D341Med (cell line): ENCODE measurements around the gene GGNBP2.

Experiments
- DNase-seq: peaks from one replicate; pipeline ENCODE4 v3.0.0; 2012; ENCODE audit warnings: low spot score

The GGNBP2 gene

DNA sequence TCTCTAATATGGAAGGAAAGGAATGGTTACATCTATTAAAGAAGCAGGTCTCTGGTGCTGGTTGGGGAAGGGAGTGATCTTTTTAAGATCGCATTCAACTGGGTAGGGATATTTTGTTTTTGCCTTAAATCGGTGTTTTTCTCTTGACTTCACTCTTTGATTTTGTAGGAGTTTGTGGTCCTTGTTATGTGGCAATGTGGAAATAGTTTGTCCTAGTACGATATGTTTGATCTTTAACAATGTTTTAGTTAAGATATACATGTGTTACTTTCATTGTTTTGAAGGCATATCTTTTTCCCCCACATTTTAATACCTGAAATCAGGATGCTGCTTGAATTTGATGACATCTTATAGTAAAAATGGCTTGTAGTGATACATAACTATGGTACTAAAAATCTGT, 8.7 kb downstream of the GGNBP2 start:
- no peak for DNase-seq

DNA sequence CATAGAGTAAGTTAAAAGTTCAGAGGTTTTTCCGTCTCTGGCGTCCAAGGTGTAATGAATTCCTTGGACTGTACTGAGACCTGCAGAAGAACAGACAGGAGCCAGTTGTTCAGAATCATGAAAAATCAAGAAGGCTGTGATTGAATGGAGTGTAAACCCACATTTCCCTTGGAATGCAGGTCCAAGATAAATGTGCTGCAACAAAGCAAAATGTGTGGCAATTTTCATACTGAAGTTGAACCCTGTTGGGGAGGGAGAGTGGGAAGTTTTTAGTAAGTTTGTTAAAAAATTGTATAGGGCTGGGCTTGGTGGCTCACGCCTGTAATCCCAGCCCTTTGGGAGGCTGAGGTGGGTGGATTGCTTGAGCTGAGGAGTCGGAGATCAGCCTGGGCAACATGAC, 21.4 kb downstream of the GGNBP2 start:
- DNase-seq, result no peak

DNA sequence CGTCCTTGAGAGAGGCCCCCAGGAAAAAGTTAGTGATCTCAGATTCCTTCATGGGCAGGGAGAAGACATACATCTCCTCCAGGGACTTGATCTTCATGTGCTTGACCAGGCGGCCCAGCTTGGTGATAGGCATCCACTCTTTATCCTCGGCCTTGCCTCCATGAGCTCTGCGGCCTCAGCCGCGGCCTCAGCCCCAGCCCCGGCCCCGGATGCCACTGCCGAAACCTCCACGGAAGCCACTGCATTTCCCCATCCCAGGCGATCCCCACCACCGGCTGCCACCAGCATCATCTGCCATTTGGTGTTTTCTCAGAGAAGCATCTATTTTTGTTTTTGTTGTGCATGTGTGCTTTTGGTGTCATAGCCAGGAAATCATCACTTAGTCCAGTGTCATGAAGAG, 30.3 kb downstream of the GGNBP2 start:
- DNase-seq, result no peak

DNA sequence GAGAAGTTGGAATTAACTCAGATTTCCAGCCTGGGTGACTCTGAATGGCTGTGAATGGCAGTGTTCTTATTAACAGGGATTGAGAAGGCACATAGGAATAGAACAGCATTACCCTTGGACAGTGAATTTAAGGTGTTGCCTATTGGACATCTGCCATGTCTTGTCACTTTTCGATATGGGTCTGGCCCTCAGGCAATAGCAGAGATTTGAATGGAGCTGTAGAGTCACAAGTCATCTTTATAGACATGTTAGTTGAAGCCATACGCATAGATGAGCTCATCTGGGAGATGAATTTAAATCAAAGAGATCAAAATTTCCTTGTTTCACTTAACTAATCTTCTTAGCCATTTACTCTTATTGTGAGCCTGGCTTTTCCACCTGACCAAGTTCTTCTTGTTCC, 32.1 kb downstream of the GGNBP2 start:
- no peak for DNase-seq

DNA sequence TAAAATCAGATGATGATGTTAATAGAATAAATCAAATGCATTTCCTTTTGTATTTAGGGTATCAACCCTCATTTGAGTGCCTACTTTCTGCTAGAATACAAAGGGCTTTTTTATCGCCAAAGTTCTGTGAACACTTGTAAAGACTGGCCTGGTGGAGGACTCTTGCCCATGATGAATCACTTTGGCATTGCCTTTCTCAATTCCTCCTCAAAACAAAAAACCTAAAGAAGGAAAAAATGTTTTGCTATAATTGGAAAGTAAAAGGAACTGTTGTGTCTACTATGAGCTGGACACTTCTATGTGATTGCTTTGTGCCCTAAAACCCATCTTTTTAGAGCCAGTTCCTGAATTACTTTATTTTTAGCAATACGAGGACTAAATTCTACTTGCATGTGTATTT, 34.0 kb downstream of the GGNBP2 start:
- no peak for DNase-seq

DNA sequence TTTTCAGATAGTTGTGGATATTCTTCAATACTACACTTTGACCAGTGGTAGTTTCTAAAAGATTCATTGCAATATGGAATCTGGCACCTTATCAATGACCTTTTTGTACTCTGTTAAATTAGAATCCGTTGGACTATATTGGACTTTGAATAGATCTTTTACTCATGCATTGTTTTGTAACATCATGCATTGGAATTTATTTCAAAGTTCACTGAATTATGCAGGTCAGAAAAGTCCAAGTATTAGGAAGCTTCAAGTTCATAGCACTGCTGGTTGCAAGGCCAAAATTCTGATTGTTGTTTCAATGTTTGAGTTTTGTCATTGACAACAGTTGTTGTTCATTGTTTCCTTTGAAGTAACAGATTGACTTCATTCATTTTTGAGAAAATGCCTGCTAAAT, 39.1 kb downstream of the GGNBP2 start:
- DNase-seq, result no peak

DNA sequence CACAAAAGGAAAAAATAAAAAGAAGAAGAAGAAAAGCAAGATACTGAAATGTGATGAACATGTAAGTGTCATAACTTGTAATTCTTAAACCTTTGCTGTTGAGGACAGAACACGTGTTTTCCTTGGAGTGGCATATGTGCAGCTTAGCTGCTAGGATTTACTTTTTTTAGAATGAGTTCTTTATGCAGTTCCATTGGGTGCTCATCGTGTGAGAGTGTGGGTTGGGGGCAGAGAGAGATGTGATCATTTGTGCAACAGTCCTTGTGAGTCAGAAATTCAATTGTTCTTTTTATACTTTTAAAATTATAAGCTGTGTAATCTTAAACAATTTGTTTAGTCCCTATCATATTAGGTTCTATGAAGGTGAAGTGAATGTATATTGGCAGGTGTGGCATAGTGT, 41.4 kb downstream of the GGNBP2 start:
- DNase-seq, result no peak

DNA sequence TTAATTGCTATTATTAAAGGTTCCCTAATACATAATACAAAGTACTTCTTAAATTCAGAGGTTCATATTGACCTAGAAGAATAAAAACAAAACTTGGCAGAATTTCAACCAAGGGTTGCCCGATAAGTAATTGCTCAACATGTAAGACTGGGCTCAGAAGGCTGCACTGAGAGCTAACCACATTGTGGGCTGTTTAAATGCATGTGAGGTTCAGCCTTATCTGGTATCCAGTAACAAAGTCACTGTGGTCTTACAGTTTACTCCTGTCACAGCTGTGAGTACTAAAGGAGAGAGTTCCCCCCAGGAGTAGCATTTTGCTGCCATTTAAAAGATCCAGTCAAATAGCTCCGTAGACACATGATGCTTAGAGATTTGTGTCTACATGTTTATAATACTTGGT, 45.4 kb downstream of the GGNBP2 start:
- no peak for DNase-seq

DNA sequence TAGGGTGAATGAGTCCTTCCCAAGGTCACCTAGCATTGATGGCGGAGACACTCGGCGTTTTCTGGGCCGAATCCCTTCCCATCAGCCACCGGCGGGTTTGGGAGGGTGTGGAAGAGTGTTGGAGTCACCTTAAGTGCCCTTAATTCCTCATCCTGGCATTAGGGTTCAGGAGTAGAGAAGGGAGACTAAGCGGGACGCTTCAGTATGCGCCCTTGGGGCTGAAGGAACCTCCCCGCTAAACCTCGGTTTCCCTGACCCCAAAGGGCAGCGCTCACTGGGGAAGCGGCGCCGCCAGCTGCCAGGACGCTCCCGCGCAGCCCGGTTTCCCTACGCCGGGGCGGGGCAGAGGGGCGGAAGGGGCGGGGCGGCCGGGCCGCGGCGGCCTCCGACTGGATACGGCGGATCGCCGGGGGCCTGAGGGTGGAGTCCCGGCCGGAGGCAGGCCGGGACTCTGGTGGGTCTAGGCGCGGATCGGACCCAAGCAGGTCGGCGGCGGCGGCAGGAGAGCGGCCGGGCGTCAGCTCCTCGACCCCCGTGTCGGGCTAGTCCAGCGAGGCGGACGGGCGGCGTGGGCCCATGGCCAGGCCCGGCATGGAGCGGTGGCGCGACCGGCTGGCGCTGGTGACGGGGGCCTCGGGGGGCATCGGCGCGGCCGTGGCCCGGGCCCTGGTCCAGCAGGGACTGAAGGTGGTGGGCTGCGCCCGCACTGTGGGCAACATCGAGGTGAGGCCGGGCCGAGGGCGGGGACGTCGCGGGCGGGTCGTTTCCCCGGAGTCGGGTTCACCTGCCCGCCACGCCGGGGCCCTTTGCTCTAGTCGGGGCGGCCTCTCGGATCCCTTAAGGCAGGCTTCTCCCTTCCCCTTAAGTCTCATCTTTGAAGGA, 47.0 kb downstream of the GGNBP2 start, which contains the start of gene DHRS11:
DHRS11 (plus strand) TSS at position 446 of the 882 bp plus-strand sequence; CDS start at position 577, 131 bp downstream.
- DNase-seq, result peak; percentile 99

DNA sequence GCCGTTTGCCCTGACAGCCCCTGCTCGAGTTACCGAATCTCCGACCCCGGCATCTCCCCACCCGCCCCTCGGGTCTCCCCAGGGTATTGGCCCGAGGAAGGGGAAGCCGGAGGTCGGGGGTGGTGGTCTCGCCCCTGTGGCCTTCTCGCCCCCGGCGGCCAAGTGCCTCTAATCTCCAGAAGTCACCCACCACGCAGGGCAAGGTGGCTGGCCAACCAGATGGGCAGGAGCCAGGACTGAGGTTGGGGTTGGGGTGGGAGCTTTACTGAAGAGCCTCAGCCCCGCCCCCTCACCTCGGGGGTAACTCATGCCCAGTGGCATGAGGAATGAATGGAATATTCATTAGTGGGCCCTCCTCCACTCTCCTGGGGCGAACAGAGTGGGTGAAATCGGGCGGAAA, 47.6 kb downstream of the GGNBP2 start:
- DNase-seq, result peak; percentile 72

DNA sequence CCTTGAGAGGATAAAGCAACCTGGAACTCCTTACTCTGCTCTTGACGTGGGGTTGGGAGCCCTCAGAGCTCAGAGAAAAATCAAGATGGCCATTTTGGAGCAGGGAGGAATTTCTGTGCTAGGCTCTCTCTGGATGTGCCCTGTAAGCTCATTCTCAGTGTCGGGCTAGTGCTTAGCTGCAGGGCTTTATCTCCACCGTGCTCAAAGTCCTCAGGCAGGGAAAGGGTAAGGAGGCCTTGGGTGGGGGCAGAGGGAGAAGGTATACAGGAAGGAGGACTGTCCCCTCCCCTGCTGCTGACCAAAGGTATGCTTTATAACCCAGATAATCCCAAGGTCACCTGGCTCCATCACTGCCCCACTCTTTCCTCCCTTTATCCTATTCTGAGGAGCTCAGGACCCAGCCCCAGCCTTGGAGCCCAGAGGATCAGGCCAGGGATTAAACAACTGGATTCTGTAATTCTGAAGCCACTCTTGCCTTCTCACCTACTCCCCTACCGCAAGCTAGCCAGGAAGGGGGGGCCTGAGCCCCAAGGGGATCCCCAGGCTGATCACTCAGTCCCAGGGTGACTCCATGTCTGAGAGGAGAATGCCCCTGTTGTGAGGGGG, 48.1 kb downstream of the GGNBP2 start:
- DNase-seq, result no peak

DNA sequence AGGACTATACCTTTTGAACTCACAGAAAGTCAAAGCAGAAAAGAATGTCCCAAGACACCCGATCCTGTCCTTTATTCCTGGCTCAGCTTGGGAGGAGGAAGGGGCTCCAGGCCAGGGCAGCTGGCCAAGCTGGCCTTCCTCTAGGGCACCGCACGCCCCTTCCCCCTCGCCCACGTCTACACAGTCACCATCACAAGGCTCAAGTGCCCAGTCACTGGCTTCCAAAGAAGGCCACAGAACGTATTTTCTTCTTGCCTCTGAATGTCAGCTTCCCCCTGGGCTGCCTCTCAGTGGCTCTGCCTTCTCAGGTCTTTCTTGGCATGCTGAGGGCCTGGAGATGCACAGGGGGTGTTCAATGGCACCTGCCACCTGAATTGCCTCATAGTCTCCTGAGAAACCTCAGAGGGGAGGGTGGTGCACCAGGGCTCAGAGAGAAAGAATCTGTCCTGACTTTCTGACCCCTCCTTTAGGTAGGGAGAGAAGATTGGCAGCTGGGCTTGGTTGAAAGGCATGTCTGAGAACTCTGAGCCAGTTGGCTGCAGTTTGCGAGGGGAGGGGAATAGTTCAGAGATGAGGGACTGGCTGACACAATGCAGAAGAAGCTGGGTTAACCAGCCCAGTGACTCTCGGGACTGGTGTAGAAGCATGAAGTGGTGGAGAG, 49.1 kb downstream of the GGNBP2 start:
- no peak for DNase-seq

DNA sequence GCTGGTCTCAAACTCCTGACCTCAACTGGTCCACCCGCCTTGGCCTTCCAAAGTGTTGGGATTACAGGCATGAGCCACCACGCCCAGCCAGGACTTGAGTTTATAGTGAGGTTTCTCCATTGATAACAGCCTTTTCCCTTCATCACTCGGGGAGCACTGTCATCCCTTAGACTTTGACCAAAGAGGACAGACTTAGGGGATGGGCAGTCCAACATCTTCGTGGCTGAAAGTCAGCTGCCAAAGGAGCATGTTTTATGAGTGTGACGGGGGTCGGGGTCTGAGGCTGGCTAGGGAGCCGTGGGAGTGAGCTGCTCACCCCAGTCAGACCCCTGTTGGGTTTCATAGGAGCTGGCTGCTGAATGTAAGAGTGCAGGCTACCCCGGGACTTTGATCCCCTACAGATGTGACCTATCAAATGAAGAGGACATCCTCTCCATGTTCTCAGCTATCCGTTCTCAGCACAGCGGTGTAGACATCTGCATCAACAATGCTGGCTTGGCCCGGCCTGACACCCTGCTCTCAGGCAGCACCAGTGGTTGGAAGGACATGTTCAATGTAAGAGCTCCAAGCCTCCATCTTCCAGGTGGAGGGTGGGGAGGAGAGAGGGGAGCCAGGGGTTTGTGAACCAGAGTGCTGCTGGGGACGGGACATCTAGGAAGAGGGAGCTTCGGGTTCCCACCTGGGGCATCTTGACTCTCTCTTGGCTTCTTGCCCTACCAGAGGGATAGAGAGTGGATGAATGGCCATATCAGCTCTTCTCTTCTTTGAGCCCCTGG, 50.1 kb downstream of the GGNBP2 start:
- DNase-seq, result no peak

DNA sequence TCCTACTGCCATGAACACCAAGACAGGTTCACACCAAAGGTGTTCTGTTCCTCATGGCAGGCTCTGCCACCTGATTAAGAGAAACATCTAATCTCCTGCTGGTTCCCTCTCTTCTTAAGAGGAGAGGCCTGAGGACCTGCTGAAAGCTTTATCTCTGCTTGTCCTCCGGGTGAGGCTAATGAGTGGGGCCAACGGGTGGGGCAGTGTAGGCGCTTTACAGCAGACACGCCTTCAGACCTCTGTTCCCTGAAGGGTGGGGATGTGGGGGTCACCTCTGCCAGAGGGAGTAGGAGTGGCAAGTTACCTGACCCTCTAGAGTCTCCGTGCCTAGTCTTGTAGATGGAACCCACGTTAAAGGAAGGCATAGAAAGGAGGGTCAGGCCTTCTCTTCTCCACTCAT, 52.5 kb downstream of the GGNBP2 start:
- DNase-seq, result no peak

DNA sequence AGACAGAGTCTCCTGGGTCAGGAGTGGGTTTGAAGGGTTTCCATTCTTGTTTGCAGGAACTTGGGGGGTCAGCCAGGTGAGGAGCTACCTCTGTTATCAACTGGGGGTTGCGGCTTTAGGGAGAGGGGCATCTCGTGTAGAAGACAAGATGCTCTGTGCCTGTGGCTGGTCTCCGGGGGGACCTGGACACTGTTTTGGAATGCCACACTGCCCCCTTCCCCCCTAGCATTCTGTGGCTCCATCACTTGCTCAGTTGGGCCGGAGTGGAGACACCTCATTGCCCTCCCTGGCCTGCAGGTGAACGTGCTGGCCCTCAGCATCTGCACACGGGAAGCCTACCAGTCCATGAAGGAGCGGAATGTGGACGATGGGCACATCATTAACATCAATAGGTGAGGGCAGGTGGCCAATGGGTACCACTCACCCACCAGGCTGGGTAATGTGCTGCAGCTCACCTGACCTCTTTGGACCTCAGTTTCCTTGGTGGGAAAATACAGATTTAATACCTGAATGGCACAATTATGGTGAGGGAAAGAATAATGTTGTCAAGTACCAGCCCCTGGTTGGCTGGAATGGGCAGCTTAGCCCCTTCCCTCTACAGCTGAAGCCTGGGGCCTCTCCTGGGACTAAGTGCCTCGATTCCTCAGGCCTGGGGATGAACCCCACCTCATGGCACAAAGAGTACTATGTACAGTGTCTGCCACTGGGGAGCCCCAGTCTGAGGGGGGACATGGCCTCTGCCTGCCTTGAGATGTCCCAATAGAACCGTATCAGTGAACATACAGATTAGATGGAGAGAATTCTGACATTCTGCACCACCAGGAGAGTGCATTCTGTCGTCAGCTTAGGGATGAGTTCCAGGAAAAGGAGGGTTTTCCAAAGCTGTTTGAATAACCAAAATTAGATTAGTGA, 53.4 kb downstream of the GGNBP2 start:
- no peak for DNase-seq

DNA sequence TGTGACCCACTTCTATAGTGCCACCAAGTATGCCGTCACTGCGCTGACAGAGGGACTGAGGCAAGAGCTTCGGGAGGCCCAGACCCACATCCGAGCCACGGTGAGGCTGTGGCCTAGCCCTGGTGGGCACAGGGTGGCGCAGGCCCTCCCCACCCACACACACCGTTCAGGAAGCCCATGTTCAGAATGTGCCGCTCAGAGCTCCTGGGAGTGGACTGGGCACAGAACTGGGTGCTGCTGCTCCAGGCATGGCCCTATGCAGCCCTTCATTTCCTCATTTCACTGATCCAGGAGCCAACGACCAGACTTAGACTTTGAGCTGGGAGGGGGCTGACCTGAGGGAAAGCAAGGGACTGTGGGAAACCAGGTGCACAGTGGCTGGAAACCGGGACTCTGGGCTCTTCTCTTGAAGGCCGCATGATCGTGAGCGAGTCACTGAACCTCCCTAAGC, 54.3 kb downstream of the GGNBP2 start:
- no peak for DNase-seq

DNA sequence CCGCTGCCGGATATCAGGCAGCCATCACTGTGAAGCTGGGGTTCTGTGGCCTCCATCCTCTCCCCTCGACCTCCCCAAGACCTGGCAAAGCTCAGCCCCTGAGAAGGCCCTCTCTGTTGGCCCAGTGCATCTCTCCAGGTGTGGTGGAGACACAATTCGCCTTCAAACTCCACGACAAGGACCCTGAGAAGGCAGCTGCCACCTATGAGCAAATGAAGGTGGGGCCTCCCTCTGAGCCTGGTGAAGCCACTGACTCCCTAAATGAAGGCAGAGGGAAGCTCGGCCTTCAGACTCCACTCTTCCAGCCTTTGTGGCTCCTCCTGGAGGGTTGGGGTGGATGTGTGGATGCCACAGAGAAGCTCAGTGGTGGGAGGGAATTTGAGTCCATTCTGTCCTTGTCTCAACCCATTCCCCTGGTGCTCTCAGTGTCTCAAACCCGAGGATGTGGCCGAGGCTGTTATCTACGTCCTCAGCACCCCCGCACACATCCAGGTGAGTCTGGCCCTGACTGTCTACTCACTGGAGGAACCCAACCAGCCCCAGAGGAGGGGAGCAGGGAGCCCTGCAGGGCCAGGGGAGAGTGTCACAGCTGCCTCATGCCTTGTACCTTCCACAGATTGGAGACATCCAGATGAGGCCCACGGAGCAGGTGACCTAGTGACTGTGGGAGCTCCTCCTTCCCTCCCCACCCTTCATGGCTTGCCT, 55.0 kb downstream of the GGNBP2 start:
- DNase-seq, result no peak

DNA sequence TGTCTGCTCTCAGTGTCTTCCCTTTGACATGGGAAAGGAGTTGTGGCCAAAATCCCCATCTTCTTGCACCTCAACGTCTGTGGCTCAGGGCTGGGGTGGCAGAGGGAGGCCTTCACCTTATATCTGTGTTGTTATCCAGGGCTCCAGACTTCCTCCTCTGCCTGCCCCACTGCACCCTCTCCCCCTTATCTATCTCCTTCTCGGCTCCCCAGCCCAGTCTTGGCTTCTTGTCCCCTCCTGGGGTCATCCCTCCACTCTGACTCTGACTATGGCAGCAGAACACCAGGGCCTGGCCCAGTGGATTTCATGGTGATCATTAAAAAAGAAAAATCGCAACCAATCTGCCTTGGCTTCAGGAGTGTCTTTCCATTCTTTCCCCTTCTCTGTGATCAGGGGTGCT, 55.7 kb downstream of the GGNBP2 start:
- DNase-seq, result no peak

DNA sequence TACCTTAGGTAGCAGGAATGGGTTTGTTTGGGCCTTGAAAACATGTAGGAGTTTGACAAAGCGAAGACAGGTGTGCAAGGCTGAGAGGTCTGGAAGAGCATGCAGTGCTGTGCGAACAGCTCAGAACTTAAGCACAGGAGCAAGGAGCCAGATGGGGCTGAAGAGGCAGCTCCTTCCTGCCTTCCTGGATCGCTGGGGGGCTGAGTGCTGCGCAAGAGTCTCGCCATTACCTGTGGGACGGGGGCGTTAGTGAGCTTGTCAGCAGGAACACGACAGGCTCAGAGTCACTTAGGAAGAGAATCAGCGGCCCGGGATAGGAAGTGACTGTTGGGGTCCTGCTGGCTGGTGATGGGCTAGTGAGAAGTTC, 56.2 kb downstream of the GGNBP2 start:
- DNase-seq, result no peak

DNA sequence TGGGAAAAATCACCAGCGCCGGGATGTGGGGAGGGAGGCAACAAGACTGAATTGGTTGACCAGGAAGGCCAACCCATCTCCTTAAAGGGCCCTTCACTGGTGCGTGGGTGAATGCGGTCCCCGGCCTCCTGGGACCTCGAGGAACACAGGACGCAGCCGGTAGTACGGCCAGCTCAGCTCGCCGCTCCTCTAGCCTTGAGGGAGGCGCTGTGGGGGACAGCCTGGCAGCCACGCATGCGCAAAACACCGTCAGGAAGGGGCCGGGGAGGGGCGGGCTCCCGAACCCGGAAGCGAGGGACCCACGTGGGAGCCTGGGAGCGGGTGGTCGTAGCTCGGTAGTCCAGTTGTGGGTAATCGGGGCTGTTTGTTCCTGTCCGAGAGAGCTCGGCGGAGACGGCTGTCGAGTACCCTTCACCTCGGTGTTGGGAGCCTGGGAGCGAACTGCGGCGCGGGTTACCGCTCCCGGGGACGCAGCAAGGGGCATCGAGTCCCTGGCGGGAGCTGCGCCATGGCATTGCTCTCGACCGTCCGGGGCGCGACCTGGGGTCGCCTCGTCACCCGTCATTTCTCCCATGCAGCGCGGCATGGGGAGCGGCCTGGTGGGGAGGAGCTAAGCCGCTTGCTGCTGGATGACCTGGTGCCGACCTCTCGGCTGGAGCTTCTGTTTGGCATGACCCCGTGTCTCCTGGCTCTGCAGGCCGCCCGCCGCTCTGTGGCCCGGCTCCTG, 56.7 kb downstream of the GGNBP2 start, which contains the start of gene MRM1:
MRM1 (plus strand) TSS at position 281 of the 727 bp plus-strand sequence; CDS start at position 509, 228 bp downstream.
- DNase-seq, result peak; percentile 99
